Astrocyte of the spinal cord (primary cell): ENCODE measurements around the gene UNCX.
"Not testable (repeated sequence)": the region's sequence is repeated elsewhere in the genome, so short reads cannot be mapped to it uniquely, and the experiment has no call there.

Experiments used
- DNase-seq: peaks from one replicate; pipeline ENCODE4 v3.0.0; 2011; ENCODE audit warnings: low read depth, low spot score
- H3K4me3 ChIP-seq: 2 replicates; pipeline ENCODE4 v1.5.1; 2011; ENCODE audit warnings: low read depth, mild to moderate bottlenecking, low read length, moderate library complexity
- CTCF ChIP-seq: IDR thresholded peaks from 2 replicates; pipeline ENCODE4 v1.5.1; 2012; ENCODE audit warnings: low read depth, mild to moderate bottlenecking, low read length, inconsistent platforms
- in situ Hi-C: cut with HindIII; loops from 2 replicates; pipeline ENCODE4 v1.10.0; 2017; ENCODE audit warnings: low sequenced_read_pairs

UNCX gene

GRCh38 chr7:1260244-1260635, 27.6 kb downstream of the UNCX start:
- TF ChIP-seq CTCF = no peak
- no peak overlapping the region for H3K4me3 ChIP-seq
- DNase-seq = no peak
- in situ Hi-C loops = no loop called here

GRCh38 chr7:1261036-1261435, 28.4 kb downstream of the UNCX start:
- DNase-seq, H3K4me3 ChIP-seq, in situ Hi-C loops: not testable (repeated sequence)

- TF ChIP-seq CTCF = no peak
- no peak overlapping the region for H3K4me3 ChIP-seq
- in situ Hi-C loops = no loop called here
- no peak for DNase-seq
These were observed 29.8 kb downstream of the UNCX start for GRCh38 chr7:1262441-1262840.

GRCh38 chr7:1263391-1263951, 30.8 kb downstream of the UNCX start:
- no peak for TF ChIP-seq CTCF
- H3K4me3 ChIP-seq = no peak overlapping the region
- DNase-seq = no peak
- in situ Hi-C loops = no loop called here

- no peak overlapping the region for H3K4me3 ChIP-seq
- DNase-seq = no peak
- in situ Hi-C loops = no loop called here
- no peak for TF ChIP-seq CTCF
These were observed 31.9 kb downstream of the UNCX start for GRCh38 chr7:1264345-1265280.

- DNase-seq = no peak
- no peak overlapping the region for H3K4me3 ChIP-seq
- in situ Hi-C loops = no loop called here
- TF ChIP-seq CTCF = no peak
These were observed 34.6 kb downstream of the UNCX start for GRCh38 chr7:1267016-1267900.
